ENCODE results near the gene FEM1B.

The FEM1B gene

DNA sequence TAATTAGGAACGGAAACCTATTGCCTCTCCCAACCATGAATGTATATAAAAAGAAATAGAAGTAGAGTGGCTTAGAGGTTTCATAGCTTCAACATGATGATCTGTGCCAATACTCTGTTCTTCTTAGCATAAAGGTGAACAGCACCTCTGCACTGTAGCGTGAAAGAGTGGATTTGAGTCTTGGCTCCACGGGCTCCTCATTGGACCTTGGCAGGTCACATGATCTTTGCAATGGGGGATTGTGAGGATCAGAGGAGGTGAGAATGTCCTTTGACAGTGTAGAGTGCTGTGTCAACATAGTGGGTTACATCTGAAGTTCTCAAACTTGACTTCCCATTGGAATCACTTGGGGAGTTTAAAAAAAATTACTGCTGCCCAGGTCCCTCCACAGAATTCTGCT, 51.4 kb downstream of the FEM1B start:
- no peak for DNase-seq

DNA sequence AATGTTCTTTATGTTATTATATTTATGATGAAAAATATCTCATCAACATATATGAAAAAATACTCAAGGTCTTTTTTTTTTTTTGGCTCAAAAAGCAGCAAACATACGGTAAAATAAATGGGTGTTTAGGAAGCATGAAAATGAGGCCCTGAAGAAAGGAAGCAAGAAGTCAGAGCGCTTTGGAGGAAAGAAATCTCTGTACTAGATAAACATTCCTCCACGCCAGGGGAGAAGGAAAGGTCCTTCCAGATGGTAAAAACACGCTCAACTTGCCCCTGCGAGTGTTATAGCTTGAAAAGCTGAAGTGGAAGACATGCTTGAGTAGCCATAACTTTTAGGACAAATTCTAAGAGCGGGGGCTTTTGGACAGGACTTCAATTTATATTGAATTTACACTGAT, 52.9 kb downstream of the FEM1B start:
- no peak for DNase-seq

GRCh38 chr15:68330901-68331300, 53.4 kb downstream of the FEM1B start:
- DNase-seq = no peak

GRCh38 chr15:68332266-68332665, 54.7 kb downstream of the FEM1B start:
- DNase-seq = no peak

DNA sequence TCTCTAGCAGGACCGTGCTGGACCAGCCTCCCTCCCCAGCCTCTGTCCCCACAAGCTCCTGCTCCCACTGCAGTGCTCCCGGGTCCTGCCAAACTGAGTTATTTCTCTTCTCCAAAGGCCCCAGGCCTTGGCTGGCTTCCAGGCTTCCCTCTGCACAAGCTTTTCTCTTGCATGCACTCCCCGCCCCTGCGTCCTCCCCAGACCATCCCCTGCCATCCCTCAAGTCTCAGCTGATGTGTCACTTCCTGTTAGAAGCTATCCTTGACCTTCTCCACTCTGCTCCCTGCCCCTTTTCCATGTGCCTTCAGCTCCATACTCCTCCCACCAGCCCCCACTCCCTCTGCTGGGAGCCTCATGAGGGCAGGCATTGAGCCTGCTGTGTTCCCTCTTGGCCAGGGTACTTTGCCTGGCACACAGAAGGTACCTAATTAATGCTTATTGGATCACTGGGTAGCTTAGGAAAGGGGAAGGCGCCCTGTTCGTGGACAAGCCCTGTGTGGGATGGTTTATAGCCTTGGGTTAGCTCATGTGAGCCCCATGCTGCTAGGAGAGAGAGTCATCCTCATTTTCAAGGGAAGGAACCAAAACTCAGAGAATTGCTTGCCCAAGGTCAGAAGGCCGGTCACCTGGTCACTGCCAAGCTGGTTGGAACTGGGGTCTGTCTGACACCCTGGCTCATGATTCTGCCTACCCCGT, 56.4 kb downstream of the FEM1B start:
- no peak for DNase-seq

GRCh38 chr15:68334661-68335124, 57.1 kb downstream of the FEM1B start:
- DNase-seq = no peak

GRCh38 chr15:68335251-68335650, 57.7 kb downstream of the FEM1B start:
- no peak for DNase-seq

GRCh38 chr15:68335655-68336054, 58.1 kb downstream of the FEM1B start:
- DNase-seq = no peak

- DNase-seq = no peak
Measured at GRCh38 chr15:68336516-68336915, 59.0 kb downstream of the FEM1B start.

DNA sequence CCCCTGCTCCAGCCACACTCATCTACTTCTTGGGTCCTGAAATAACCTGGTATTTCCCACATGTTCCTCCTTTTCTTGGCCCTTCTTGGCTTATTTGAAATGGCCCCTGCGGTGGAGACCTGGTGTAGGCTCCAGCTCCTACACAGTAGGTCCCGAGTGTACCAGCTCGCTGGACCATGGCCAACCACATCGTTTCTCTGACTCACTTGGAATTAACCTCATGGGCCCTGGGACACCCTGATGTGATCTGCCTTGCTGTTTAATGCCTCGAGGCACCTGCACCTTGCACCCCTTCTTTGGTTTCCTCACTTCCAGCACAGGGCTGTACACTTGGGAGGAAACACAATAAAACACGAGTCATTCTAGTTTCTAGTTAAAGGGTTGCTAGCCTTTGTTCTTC, 60.3 kb downstream of the FEM1B start:
- DNase-seq = no peak

- no peak for DNase-seq
Measured at GRCh38 chr15:68339481-68339880, 61.9 kb downstream of the FEM1B start.

DNA sequence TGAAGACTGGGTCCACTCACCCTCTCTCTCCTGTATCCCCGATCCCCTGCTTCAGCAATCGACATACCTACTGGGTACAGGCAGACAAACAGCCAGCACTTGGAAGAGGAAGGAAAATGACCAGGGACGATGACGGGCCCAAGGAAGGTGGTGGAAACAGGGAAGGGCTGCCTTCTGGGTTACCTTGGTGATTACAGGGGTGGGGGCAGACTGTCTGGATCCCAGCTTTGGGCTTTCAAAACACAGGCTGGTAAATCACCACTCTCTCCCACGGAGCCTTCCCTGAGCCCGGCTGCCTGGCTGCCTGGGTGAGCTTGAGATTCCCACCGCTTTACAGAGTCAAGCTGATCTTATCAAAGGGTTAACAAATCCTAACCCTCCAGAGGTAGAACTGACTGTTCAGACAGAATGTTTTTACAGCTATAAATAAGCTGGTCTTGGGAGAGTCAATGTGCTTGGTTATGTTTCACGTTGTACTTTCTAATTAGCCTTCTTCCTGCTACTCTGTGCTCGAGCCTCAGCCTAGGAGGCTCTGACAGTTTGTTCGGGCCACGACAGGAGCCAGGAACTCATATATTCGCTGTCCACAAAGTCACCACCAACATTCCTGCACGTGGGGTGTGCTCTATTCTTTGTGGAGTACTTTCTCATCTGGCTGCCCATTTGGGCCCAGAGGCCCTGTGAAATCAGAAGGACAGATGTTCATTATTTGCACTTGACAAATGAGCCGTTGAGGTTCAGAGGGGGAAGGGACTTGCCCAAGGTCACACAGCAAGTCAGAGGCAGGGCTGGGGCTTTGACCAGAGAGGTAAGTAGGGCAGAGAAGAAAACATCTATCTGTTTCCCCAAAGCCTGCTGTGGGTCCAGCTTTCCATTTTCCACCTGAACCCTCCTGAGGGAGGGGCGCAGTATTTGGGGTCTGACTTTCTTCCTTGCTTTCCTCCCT, 63.5 kb downstream of the FEM1B start:
- no peak for DNase-seq

DNA sequence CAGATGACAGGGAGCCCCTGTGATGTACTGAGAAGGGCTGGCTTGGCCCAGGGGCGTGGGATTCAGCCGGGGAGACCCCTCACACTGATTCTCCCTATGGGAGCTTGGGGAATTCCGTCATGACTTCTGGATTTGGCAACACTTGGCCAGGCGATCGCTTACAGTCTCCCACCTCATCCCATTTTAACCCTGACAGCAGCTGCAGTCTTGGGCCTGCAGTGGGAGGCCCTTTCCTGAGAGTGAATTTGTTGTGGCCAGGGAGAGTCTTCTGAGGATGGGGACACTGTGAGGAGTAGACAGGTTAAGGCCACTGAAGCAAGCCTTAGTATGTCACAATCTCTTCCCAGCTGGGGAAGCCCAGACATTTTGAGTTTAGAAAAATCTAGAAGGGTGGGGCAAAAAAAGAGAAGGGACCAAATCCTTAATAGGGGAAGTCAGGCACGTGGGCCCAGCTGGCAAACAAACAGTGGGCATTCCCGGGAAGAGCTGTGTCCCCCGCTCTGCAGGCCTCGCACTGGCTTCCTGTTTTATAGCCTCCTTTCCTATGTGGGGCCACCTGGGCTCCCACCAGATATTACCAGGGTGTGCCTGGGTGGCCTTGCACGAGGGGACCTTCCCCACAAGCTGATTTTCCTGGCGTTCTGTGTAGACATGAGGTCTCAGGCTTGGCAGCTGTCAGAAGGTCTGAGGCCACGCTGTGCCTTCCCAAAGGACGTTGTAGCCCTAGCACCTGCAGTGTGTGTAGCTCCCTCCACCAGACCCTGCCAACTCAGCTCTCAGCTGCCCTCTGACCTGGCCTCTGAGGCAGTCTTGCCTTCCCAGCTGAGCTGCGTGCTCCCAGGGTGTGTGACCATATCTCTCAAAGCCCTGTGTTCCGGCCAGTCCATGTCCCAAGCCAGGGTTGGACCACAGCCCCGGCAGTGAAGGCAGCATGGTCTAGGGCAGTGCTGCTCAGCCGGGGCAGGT, 64.5 kb downstream of the FEM1B start:
- no peak for DNase-seq

DNA sequence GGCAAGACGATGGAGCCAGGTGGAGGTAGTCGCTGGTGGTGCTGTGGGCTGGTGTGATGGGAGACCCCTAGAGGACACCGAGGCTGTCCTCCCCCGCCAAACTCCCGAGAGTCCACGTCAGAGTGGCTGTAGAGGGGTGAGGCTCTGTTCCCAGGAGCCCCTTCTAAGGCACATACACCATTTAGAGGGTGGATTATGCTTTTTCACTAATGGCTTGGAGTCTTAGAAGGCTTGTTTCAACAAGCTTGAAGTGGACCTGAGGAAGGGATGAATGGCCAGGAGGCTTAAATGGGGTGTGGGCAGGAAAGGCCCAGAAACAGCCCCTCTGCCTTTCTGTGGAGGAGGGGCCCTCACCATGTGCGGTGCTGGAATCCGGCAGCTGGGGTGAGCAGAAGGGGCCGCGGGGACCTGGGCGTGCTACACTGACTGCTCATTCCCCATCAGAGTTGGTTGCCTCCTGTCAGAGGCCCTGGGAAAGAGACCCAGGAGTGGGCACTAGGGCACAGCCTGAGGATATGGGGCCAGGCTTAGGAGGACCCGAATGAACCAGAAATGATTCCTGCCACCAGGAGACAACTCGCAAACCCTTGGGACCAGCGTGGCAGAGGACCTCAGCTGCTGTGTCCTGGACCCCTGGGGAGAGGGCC, 66.2 kb downstream of the FEM1B start:
- DNase-seq = no peak

DNA sequence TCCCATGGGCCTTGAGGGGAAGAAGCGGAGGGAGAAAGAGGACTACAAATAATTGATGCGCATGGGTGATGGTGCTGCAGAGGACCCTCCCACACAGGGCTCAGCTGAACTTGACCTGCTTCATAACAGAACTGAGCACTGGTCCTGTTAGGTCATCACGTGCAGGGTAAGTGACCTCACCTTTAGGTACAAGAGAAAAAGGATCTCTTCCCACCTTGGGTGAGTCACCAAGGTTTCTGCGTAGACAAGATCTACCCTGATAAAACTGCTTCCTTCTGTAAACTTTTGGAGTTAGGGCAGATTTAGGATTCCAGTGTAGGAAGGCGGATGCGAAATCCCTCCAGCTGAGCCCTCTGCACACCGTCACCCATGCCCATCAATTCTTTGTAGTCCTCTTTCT, 67.1 kb downstream of the FEM1B start:
- DNase-seq = no peak
